Muscle layer of duodenum (tissue), 2 donors: Measurements from ENCODE around the gene CFAP97D2.

Experiments used
- H3K27ac ChIP-seq: one replicate; pipeline ENCODE4 v1.7.0; 2013; ENCODE audit warnings: mild to moderate bottlenecking, low read length
- H3K27me3 ChIP-seq: one replicate; pipeline ENCODE4 v1.7.0; 2013; ENCODE audit warnings: low read depth, mild to moderate bottlenecking, control low read depth, low read length
- H3K36me3 ChIP-seq, 2 donors: one replicate each; pipeline ENCODE4 v1.7.0; 2013; ENCODE audit warnings: low read length in 2 of 2, control low read depth in 1 of 2, mild to moderate bottlenecking in 1 of 2; ENCODE audit not compliant: insufficient read depth in 2 of 2, control insufficient read depth in 1 of 2
- H3K4me1 ChIP-seq, 2 donors: one replicate each; pipeline ENCODE4 v1.7.0; 2013; ENCODE audit warnings: low read length in 2 of 2, mild to moderate bottlenecking in 2 of 2, control low read depth in 1 of 2, moderate library complexity in 1 of 2; ENCODE audit not compliant: insufficient read depth in 2 of 2, control insufficient read depth in 1 of 2
- H3K4me3 ChIP-seq, 2 donors: one replicate each; pipeline ENCODE4 v1.7.0; 2013; ENCODE audit warnings: low read length in 2 of 2, low read depth in 1 of 2, mild to moderate bottlenecking in 1 of 2
- H3K9me3 ChIP-seq, 2 donors: one replicate each; pipeline ENCODE4 v1.7.0; 2013; ENCODE audit warnings: low read length in 2 of 2, control low read depth in 1 of 2, mild to moderate bottlenecking in 1 of 2; ENCODE audit not compliant: control insufficient read depth in 1 of 2
- donor health status: healthy.

CFAP97D2 gene

DNA sequence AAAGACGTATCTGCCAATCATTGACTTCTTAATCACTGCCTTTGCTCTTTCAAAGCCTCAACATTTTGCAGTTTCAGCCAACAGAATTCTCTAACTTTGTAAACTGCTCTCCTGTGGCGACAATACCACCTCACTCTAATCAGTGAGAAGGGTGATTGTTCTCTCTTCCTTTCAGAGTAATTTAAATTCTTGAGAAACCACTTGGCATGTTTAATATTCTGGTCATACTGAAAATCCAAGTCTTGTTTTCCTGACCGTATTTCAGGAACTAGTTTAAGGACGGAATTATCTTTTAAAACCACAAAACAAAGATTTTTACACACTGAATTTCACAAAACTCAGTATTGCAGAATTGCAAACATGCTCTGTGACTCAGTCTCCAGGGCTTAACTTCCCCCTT lies 50.4 kb downstream of the CFAP97D2 start:
- Histone ChIP-seq H3K27me3 (no peaks in the 10 kb centered on the region), H3K27ac (no peak overlapping the region), H3K4me3 (no peak overlapping the region), H3K36me3 (no peaks in the 10 kb centered on the region), H3K4me1 (no peaks in the 10 kb centered on the region), H3K9me3 (no peaks in the 10 kb centered on the region)

DNA sequence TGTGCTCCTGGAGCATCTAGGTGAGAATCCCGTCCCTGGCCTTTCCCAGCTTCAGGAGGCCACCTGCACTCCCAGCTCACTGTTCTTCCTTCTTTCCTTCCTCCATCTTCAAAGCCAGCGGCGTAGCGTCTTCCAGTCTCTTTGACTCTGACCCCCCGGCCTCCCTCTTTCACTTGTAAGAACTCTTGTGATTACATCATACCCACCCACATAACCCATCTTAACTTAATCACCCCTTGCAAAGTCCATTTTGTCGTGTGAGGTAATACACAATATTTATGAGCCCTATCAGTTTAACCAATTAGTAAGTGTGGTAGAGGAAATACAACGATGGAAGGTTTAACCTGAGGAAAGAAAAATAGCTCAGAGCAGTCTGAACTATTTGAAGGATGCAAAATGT lies 51.1 kb downstream of the CFAP97D2 start:
- Histone ChIP-seq H3K4me3 (no peak overlapping the region), H3K36me3 (no peaks in the 10 kb centered on the region), H3K27ac (no peak overlapping the region), H3K9me3 (no peaks in the 10 kb centered on the region), H3K4me1 (no peaks in the 10 kb centered on the region), H3K27me3 (no peaks in the 10 kb centered on the region)

DNA sequence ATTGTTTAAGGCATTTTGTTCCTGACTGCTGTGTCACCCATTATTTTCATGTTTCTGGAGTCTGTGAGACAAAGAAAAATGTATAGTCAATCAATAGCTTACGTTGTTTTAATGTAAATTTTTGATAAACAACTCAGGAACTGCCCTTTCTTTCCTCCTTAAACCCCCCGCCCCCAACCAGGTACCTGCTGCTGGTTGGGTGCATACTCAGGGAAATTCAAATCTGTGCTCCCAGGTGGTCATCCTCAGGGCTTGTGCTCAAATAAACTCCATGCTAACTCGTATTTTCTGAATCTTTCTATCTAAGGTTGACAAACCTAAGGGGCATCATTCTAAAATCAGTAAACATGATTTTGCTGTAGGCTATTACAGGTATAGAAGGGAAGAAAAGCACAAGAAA lies 51.5 kb downstream of the CFAP97D2 start:
- Histone ChIP-seq H3K9me3 (no peaks in the 10 kb centered on the region), H3K27ac (no peak overlapping the region), H3K4me3 (no peak overlapping the region), H3K27me3 (no peaks in the 10 kb centered on the region), H3K36me3 (no peaks in the 10 kb centered on the region), H3K4me1 (peaks cover under 1 to 4% of the 10 kb centered on the region in 2 donors)

DNA sequence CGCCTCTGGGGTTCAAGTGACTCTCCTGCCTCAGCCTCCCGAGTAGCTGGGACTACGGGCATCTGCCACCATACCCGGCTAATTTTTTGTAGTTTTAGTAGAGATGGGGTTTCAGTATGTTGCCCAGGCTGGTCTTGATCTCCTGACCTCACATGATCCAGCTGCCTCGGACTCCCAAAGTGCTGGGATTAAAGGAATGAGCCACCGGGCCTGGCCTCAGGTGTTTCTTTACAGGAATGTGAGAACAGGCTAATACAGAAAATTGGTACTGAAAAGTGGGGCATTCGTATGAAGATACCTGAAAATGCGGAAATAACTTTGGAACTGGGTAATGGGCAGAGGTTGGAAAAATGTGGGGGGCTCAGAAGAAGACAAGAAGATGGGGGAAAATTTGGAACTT lies 52.8 kb downstream of the CFAP97D2 start:
- no peak overlapping the region for H3K4me3 ChIP-seq
- no peaks in the 10 kb centered on the region for H3K36me3 ChIP-seq
- no peaks in the 10 kb centered on the region for H3K27me3 ChIP-seq
- H3K27ac ChIP-seq, result no peak overlapping the region
- H3K9me3 ChIP-seq, result no peaks in the 10 kb centered on the region
- peaks cover 7 to 10% of the 10 kb centered on the region in 2 donors for H3K4me1 ChIP-seq

DNA sequence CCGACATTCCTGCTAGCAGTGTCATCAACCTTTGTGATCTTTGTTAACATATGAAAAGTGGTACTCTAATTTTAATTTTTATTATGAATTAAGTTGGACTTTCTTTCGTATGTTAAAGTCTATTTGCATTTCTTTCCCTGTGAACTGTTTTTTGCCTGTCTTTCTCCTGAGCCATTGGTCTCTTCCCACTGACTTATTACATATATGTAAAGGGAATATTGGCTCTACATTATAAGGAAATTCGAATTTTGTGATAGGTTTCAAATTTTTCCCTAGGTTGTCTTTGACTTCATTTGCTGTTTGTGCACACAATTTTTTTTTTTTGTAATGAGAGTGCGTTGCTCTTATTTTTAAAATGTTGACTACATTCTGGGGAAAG lies 55.2 kb downstream of the CFAP97D2 start:
- Histone ChIP-seq H3K27ac (no peak overlapping the region), H3K9me3 (no peaks in the 10 kb centered on the region), H3K4me3 (peak overlapping the region; percentile 55 to 96), H3K27me3 (no peaks in the 10 kb centered on the region), H3K36me3 (peaks cover 17 to 21% of the 10 kb centered on the region in 2 donors), H3K4me1 (peaks cover 7 to 10% of the 10 kb centered on the region in 2 donors)

DNA sequence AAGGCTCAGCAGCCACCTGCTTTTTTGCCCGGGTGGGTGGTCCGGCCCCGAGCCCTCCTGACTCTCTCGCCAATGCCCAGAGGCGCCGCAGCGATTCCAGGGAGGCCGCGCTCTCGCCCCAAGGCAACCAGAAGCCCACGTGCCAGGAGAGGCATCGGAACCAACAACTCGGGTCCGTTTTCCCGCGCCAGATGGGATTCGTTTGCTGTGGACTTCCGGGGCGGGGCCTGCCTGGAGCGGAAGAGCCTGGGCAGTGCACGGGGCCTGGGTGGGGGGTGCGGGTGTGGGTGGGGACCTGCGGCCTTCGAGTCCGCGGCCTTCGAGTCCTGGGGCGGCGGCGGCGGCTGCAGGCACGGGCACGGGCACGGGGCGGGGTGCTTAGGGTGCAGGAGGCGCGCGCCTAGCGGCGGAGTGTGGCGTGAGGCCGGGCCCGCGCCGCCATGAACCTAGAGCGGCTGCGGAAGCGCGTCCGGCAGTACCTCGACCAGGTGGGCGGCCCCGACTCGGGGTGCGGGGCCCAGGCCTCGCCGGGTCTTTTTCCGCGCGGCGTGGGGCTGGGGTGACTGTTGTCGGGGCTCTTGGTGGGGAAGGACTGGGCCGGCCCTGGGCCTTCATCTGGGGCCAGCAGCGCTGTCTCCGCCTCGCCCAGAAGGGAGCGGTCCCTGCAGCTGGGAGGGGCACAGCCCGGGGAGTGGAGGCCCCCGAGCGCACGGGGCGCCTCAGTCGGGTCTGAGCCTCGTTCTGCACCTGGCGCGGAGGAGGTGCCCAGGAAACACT lies 55.8 kb downstream of the CFAP97D2 start, which contains the start of gene CDC16:
Gene CDC16, plus strand, starts transcription at position 253 of the 777 bp plus-strand sequence. Its CDS starts 188 bp downstream, at position 441.
- peak within 1 kb of the TSS; percentile 94 to 96 for H3K4me3 ChIP-seq
- H3K36me3 ChIP-seq, result peaks cover 22 to 26% of the 10 kb centered on the region in 2 donors
- H3K27ac ChIP-seq, result peak within 1 kb of the TSS; percentile 67
- no peaks in the 10 kb centered on the region for H3K9me3 ChIP-seq
- H3K4me1 ChIP-seq, result peaks cover 7 to 10% of the 10 kb centered on the region in 2 donors
- no peaks in the 10 kb centered on the region for H3K27me3 ChIP-seq

DNA sequence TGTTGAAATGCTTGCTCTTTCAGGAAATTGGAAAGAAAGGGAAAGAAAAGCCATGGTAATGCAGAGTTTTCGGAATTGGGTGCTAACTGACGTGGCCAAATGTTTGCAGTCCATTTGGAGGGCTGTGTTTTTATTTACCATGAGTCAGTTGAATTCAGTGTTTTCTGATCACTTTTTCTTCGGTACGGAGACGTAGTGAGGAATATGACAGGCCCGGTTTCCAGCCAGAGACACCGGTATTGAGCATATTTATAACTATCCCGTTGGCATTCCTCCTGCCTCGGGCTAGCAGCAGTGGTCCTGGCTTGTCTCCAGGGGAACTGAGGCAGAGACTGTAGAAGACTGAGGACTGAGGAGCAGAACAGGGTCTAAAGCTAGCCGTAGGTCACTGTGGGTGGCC lies 56.6 kb downstream of the CFAP97D2 start:
- Histone ChIP-seq H3K36me3 (peaks cover 26 to 35% of the 10 kb centered on the region in 2 donors), H3K9me3 (no peaks in the 10 kb centered on the region), H3K27me3 (no peaks in the 10 kb centered on the region), H3K27ac (peak overlapping the region; percentile 67), H3K4me3 (peak overlapping the region; percentile 94 to 96), H3K4me1 (peaks cover 7 to 10% of the 10 kb centered on the region in 2 donors)

DNA sequence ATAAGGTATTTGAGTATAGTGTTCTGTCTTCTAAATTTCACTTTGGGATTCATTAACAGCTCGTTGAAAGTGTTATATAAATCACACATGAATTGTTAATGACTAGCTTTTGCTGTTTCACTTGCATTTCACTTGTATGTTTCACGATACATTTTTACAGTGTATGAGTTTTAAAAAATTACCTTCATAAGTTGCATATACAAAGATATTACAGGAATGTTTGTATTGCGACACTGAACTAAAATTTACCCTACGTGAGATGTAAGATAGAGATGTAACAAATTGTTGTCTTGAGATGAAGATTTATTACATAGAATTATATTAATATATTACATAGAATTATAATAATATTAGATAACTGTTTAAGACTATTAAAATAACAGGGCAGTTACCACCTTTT lies 57.2 kb downstream of the CFAP97D2 start:
- peak overlapping the region; percentile 94 to 96 for H3K4me3 ChIP-seq
- H3K9me3 ChIP-seq, result no peaks in the 10 kb centered on the region
- H3K27me3 ChIP-seq, result no peaks in the 10 kb centered on the region
- peaks cover 7 to 10% of the 10 kb centered on the region in 2 donors for H3K4me1 ChIP-seq
- peaks cover 31 to 40% of the 10 kb centered on the region in 2 donors for H3K36me3 ChIP-seq
- no peak overlapping the region for H3K27ac ChIP-seq

DNA sequence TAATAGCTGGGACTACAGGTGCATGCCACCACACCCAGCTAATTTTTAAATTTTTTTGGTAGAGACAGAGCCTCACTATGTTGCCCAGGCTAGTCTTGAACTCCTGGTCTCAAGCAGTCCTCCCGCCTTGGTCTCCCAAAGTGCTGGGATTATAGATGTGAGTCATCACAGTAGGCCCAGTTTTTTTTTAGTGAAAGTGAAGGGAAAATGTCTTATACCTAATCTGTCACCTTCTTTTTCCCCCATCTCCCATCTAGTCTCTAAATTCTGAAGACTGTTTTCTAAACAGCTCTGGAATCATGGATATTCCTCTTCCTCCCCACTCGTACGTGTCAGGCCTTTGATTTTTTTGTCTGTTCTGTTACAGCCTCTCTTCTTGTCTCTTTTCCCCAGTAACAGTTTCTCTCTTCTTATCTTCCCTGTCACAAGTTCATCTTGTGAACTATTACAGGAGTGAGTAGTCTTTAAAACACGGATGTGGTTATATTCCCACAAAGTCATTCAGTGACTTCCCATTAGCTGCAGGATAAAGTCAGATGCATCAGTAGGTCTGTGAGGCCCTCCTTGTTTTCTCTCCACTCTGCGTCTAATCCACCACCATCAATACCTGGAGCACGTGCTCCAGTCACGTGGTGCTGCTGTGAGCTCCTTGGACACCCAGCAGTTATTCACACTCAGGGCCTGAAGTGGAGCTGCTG lies 58.5 kb downstream of the CFAP97D2 start:
- Histone ChIP-seq H3K36me3 (peaks cover 43 to 54% of the 10 kb centered on the region in 2 donors), H3K4me1 (peaks cover 7 to 10% of the 10 kb centered on the region in 2 donors), H3K4me3 (no peak overlapping the region), H3K27ac (no peak overlapping the region), H3K9me3 (no peaks in the 10 kb centered on the region), H3K27me3 (no peaks in the 10 kb centered on the region)

DNA sequence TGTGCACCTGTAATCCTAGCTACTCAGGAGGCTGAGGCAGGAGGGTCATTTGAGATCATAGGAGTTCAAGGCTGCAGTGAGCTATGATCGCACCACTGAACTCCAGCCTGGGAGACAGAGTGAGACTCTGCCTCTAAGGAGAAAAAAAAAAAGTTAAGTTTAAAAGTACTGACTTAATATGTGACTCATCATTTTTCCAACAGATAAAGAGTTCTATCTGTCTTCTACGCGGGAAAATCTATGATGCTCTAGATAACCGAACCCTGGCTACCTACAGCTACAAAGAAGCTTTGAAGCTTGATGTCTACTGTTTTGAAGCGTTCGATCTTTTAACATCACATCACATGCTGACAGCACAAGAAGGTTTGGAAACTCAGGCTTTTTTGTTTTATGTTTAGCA lies 62.9 kb downstream of the CFAP97D2 start:
- Histone ChIP-seq H3K27me3 (no peaks in the 10 kb centered on the region), H3K4me3 (no peak overlapping the region), H3K27ac (no peak overlapping the region), H3K36me3 (peaks cover 85 to 95% of the 10 kb centered on the region in 2 donors), H3K4me1 (no peaks in the 10 kb centered on the region), H3K9me3 (no peaks in the 10 kb centered on the region)

DNA sequence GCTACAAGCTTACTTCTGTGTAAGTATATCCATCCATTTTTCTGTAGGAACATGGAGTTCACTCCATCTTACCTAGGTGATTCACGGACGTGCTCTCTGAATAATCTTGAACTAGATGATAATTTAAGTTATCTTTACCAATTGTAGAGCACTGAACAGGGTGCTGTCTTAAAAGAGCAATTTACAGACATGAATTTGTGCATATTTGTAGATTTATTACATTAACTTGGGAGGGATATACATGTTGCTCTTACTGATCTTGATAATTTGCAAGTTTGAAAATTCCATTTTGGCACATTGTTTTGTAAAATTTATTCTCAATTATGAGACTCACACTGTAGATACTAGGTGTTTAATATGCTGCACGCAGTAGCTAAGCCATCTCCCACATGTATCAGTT lies 64.9 kb downstream of the CFAP97D2 start:
- Histone ChIP-seq H3K27me3 (no peaks in the 10 kb centered on the region), H3K4me1 (no peaks in the 10 kb centered on the region), H3K4me3 (no peak overlapping the region), H3K27ac (no peak overlapping the region), H3K9me3 (no peaks in the 10 kb centered on the region), H3K36me3 (peaks cover 75 to 95% of the 10 kb centered on the region in 2 donors)
